Inflammatory macrophage (primary cell): Measurements from ENCODE around the gene SEMG1.

ENCODE experiments used
- DNase-seq, 2 donors: peaks; one replicate each; pipeline ENCODE4 v3.0.0-alpha.2; 2020 to 2022

Gene SEMG1

DNA sequence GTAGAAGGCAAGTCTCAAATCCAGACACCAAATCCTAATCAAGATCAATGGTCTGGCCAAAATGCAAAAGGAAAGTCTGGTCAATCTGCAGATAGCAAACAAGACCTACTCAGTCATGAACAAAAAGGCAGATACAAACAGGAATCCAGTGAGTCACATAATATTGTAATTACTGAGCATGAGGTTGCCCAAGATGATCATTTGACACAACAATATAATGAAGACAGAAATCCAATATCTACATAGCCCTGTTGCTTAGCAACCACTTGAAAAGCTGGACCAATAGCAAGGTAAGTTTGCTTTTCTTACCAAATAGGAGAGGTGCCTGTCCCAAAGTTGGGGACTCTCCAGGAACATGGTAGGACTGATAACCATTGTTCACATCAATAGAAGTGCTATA lies 16.3 kb downstream of the SEMG1 start:
- DNase-seq = no peak

DNA sequence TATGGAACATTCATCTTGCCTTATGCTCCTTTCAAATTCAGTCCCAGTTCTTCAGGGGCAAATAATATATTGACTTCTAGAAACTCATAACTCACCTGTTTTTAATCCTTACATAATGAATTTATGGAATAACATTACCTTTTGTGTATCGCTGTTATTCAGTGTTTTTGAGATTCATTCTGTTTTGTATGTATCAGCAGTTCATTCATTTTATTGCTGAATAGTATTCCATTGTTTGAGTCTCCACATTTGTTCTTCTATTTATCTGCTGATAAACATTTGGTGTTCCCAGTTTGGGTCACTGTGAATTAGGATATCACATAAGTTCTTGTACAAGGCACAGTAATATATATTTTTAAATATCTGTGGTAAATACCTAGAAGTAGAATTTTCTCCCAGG lies 19.5 kb downstream of the SEMG1 start:
- DNase-seq = no peak

DNA sequence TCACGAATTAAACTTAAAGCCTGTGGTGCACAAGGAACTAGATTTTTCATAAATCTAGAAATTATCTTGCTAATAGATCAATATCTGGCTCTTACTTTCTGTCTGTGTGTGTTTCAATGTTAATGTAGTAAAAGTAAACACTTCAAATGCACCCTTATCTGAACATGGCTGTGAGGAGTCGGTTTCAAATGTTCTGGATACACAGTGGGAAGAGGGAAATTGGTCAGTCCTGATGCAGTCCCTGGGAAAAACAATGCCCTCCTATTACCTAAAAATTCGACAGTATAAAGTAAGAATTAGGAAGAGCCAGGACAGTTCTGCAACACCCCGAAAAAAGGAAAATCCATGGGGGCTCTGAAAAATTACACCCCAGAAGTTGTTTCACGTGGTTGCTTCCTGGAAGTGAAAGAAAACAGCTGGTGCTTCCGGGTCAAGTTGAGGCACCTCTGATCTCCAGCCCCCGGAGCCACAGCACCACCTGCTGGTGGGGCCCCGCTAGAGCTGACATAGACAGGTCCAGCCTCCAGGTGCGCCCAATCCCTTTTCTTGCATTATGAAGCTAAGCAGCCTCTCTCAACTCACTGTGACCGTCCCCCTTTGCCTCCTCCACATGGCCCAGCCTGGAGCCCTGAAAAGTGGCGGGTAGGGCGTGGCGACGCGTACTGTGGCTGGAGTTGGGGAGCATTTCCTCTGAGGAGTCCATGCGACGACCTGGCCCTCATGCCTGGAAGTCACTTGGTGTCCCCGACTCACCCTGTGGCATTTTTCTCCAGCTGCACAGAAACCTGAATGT lies 22.6 kb downstream of the SEMG1 start:
- peak; percentile 14 to 18 for DNase-seq

DNA sequence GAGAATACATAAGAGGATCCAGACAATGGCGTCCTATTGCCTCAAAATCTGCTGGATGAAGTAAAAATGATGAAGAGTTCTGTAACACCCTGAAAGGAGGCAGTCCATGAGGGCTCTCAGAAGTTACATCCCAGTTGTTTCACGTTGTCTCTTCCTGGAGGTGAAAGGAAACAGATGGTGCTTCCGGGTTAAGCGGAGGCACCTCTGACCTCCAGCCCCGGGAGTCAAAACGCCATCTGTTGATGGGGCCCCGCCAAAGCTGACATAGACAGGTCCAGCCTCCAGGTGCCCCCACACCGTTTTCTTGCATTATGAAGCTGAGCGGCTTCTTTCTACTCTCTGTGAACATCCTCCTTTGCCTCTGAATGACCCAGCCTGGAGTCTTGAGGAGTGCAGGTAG lies 23.8 kb downstream of the SEMG1 start:
- no peak for DNase-seq

DNA sequence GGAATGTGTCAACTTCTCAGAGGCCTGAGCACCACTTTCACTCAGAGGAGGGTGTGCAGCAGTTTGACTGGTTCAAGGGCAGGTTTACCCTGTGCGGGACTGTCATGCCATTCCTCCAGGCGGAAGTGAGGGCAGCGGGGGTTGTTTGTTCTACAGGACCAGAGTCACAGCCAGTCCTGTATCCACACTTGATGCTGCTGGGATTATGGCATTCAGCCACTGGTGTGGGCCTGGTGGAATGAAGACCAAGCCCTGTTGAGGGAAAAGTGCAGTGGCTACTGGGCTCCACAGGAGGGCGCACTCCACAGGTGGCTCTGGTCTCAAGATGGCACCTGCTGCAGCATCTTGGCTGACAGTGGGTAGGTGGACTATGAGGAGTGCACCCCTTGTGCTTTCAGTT lies 29.2 kb downstream of the SEMG1 start:
- DNase-seq = peak in 1 of 2 donors; percentile 4

DNA sequence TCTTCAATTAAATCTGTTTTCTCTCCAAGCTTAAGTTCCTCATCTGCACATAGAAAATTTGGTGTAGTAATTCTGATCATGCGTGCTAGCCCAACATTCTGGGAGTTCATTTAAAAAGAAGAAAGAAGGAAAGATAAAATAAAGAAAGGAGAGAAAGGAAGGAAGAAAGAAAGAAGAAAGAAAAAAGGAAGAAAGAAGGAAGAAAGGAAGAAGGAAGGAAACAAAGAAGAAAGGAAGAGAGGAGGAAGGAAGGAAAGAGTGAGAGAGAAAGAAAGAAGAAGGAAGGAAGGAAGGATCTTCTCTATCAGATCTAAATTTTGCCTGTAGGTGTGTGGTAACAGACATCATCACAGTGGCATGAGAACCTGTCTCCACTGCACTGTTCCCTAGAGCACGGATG lies 31.3 kb downstream of the SEMG1 start:
- no peak for DNase-seq

DNA sequence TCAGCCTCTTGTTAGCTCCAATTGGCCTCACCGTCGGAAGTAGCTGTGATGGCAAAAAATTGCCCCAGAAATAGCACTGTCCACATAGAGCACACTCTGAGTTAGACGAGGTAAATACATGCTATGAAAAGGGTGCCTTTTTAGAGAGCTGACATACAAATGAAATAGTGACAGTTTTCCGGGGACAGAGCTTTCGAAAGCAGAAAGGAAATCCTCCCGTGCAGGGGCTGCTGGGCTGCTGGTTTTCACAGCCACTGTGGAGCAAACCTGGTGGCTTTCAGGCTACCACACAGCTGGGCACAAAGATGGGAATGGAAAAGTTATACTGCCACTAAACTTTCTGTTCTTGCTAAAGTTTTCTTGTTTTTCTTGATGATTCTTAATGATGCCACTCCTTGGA lies 39.3 kb downstream of the SEMG1 start:
- no peak for DNase-seq

DNA sequence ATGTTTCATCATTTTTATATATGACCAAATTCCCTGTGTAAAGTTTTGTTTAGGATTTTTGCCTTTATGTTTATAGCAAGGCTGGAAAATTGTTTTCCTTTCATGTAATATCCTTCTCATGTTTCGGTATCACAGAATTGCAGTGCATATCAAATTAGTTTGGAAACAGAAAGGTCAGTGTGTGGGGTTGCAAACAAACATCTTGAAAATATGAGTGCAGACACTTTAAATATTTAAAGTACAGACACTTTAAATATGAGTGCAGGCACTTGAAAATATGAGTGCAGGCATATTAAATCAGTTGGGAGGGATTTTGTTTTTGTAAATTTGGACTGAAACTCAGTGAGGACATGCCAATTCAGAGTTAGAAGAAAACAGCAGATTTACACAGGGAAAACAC lies 41.0 kb downstream of the SEMG1 start:
- no peak for DNase-seq

DNA sequence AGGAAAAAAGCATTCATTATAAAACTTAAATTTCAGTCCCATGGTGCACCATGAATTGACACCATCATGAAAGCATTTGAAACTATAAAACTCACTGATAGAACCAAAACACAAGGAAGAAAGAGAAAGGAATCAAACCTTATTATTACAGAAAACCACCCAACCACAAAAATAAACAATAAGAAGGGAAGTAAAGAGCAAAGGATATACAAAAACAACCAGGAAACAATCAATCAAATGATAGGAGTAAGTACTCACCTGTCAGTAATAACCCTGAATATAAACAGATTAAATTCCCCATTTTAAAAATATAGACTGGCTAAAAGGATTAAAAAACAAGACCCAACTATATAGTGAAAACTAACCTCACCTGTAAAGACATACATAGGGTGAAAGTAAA lies 41.8 kb downstream of the SEMG1 start:
- no peak for DNase-seq

DNA sequence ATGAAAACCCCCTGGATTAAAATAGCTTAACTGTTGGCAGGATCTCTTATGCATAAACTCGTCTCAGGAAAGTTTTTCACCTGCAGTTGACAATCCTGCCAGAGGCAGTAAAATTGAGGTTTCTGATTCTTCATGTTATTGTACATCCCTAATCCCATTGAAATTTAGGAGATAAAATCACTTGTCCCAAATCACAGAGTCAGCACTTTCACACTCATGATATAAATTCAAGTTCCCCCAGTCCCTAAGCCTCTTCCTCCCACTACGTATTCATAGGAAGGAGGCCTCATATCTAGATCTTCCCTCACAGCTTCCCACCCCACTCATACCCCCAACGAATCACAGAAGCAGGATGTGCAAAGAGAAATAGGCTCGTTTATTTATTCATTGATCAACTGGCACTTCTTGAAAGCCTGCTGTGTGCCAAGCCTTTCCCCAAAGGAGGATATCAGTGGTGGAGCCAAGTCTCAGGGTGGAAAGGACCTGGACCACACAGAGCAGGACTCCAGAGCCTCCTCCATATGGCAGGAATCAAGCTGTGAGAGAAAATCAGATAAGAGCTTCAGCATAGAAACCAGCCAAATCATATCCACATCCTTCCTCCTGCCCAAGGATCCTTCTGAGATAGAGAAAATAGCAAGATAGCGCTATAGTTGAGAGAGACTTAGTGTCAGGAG lies 45.2 kb downstream of the SEMG1 start:
- DNase-seq = no peak

DNA sequence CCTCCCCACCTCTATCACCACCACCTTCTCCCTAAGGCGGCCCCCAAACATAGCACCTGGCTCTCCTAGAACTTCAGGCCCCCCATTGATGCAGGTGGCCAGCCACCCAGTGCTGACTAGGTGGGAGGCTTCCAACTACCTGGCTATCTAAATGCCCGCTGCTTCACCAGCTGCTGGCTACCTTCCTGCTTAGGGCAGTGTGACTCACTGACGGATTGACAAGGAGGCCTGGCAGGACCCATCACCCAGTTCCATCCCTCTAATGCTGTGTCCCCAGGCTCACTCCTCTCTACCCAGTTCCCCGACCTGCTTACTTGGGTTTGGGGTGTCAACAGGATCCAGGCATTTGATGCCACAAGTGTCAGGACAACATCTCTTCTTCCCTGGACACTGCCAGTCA lies 46.4 kb downstream of the SEMG1 start:
- no peak for DNase-seq

DNA sequence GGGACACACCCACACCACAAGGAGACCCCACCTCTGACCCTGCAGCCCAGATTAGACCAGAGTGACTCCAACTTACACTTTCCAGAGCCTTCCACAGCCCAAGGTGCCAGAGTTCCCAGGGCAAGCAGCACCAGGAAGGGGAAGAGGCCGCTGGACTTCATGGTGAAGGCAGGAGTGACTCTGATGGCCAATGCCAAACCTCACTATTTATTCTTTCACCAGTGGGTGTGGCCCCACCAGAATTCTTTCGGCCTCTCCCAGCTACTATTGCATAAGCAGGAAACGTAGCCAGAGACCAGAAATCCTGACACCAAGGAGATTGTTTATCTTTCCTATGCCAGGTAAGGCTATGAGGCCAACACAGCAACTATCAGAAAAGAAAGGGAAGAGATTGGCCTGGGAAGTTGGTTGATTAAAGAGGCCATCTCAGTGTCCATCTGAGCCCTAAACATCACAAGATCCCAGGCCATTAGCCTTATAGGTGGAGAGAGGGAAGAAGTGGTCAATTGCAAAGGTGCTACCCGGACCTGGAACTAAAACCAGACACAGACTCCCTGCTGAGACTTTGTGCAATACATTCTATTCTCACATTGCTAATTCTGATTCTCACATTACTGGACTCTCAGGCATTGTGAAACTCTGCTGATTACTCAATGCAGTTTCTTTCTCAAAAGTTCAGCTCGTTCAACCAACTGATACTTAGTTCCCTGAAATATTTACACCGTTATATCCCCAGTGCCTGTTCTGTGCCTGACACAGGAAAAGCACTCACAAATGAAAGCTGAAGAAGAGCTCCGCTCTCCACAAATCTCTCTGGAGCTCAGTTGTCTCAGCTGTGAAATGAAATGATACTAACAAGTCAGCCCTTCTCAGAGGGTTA lies 47.8 kb downstream of the SEMG1 start, which contains the start of gene SLPI:
TSS of gene SLPI (minus strand) at position 182 of the 880 bp plus-strand sequence. CDS start at position 161, 21 bp downstream.
- peak; percentile 77 to 94 for DNase-seq

DNA sequence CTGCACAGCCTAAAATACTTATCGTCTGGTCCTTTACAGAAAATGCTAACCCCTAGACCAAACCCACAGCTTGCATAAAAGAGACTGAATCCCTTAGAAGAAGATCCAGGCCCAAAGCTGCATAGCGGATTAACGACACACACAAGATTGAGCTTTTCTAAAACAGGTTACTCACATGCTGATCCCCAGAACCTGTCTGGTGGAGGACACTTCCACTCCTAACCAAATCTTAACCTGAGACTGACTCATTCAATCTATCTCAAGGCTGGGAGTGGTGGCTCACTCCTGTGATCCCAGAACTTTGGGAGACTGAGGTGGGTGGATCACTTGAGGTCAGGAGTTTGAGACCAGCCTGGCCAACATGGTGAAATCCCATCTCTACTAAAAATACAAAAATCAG lies 50.3 kb downstream of the SEMG1 start:
- DNase-seq = no peak

DNA sequence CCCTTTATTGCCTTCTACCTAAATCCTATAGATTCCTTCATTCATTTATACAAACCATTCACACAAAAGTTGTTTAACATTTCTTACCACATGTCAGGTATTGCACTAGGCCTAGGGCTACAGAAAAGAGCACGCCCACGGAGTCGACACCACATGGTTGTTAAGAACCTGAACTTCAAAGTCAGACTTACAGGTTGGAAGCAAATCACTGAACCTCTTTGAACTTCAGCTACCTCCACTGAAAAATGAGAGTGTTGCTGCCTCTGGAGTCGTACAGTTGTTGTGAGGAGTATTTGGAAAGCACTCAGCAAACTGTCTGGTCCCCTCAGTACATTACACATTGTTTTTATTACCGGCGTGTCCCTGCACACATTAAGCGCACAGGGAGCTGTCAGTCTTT lies 50.9 kb downstream of the SEMG1 start:
- no peak for DNase-seq

DNA sequence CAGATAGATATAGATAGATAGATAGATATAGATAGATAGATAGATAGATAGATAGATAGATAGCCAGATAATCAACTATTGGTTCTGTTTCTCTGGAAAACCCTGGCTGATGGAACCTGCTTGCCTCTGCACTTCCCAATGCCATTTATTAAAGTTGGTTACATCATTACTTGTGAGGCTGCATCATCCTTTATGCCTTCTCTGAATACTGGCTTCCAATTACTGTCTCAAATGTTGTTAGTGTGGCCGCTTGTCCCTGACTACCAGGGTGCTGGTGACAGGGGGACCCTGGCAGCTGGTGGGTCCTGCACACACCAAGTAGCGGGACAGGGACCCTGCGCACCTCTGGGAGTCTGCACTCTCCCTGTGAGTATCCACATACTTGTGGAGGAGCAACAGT lies 51.4 kb downstream of the SEMG1 start:
- DNase-seq = no peak

DNA sequence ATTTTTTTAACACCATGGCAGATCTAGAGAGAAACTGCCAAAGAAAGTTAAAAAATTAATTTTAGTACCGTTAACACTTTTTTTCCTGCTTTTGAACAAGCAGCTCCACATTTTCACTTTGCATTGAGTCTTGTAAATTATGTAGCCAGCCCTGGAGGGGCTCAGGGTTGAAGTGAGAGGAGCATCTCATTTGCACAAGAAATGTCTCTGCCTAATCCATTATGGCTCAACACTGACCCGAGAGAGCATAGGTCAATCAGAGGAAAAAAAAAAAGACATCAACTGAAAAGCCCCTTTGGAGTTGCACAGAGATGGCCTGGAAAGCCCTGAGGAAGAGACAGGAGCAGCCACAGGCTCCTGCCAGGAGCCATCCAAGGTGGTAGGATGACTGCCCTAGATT lies 51.8 kb downstream of the SEMG1 start:
- DNase-seq = no peak
